Lung (tissue), 12 donors: Measurements from ENCODE around the gene IL22. TPM values are rescaled to one million over a fixed set of nuclear protein-coding genes. Genes with fewer than 3 reads are reported as not detected.

Source experiments
- ATAC-seq: fragments of 200-7000 bp; cut with Tn5 transposase; one replicate; pipeline ENCODE4 v1.9.1; 2020; ENCODE audit warnings: moderate number of reproducible peaks; ENCODE audit not compliant: insufficient read depth, low FRiP score
- DNase-seq, 3 donors: peaks; one replicate each; pipeline ENCODE4 v3.0.0-alpha.2; 2013 to 2017
- H3K27ac ChIP-seq, 2 donors: one replicate each; pipeline ENCODE4 v1.5.1; 2013; ENCODE audit warnings: mild to moderate bottlenecking in 2 of 2, moderate library complexity in 2 of 2, control low read depth in 1 of 2, inconsistent platforms in 1 of 2, low read depth in 1 of 2, low read length in 1 of 2
- H3K27me3 ChIP-seq, 3 donors: one replicate each; pipeline ENCODE4 v1.5.1; 2013; ENCODE audit warnings: low read length in 2 of 3; ENCODE audit not compliant: control insufficient read depth in 3 of 3, insufficient read depth in 3 of 3
- H3K36me3 ChIP-seq, 4 donors: one replicate each; pipeline ENCODE4 v1.5.1; 2013; ENCODE audit warnings: low read length in 4 of 4, mild to moderate bottlenecking in 1 of 4, moderate library complexity in 1 of 4; ENCODE audit not compliant: control insufficient read depth in 4 of 4, insufficient read depth in 4 of 4
- H3K4me1 ChIP-seq, 5 donors: one replicate each; pipeline ENCODE4 v1.5.1; 2013; ENCODE audit warnings: low read length in 5 of 5, mild to moderate bottlenecking in 2 of 5, moderate library complexity in 1 of 5; ENCODE audit not compliant: control insufficient read depth in 5 of 5, insufficient read depth in 5 of 5
- H3K4me3 ChIP-seq: one replicate; pipeline ENCODE4 v1.5.1; 2013; ENCODE audit warnings: mild to moderate bottlenecking, control low read depth, moderate library complexity
- H3K9ac ChIP-seq, 2 donors: one replicate each; pipeline ENCODE4 v1.5.1; 2013; ENCODE audit warnings: low read length in 2 of 2, control low read depth in 1 of 2; ENCODE audit not compliant: insufficient read depth in 1 of 2
- H3K9me3 ChIP-seq, 4 donors: one replicate each; pipeline ENCODE4 v1.5.1; 2013; ENCODE audit warnings: low read length in 3 of 4, mild to moderate bottlenecking in 1 of 4, moderate library complexity in 1 of 4; ENCODE audit not compliant: control insufficient read depth in 4 of 4, insufficient read depth in 3 of 4
- WGBS, 2 donors: extraction: QIAGEN DNeasy Blood & Tissue Kit; methylation state at CpG; one replicate each; pipeline ENCODE4 v1.1.7; 2013; 5-methylcytosine and 5-hydroxymethylcytosine counted together
- polyA plus RNA-seq, 2 donors: library from polyadenylated mRNA; stranded (reverse); fragments of 200-250 nt; gene quantifications; one replicate each; pipeline ENCODE4 v1.2.1, GENCODE V29; 2013
- total RNA-seq, 2 donors: library from RNA; depleted of rRNA in 1 of 2; stranded (reverse); fragments of >200 nt in 1 of 2; gene quantifications; one replicate each; pipeline ENCODE4 v1.2.1, GENCODE V29; 2014 to 2021
- TF ChIP-seq, protein P1 (sequence below): IDR thresholded peaks from 2 replicates; pipeline ENCODE4 v1.5.1; 2012; ENCODE audit warnings: mild to moderate bottlenecking; ENCODE audit errors: control extremely low read depth, extremely low read depth
- donor health status: control.
- donor health status: control.
- donor health status: Bipolar disorder and iron deficiency.
- donor health status: healthy.
- donor health status: DM: yes; HTN: yes; CAD: no.

IL22 gene
- total and polyA plus RNA-seq, 4 donors: 0.46 TPM; not detected in 3

- H3K27ac ChIP-seq: no peak overlapping the region
- H3K4me1 ChIP-seq: peaks cover 0 to 6% (median 0%) of the 10 kb centered on the region in 5 donors
- H3K9ac ChIP-seq: no peak overlapping the region
- WGBS, 2 donors: 50 to 75% methylated on average over 2 of the region's 2 CpGs
- H3K27me3 ChIP-seq: no peaks in the 10 kb centered on the region
- H3K4me3 ChIP-seq: no peak overlapping the region
- no peak for ATAC-seq
- no peaks in the 10 kb centered on the region for H3K36me3 ChIP-seq
- H3K9me3 ChIP-seq: no peaks in the 10 kb centered on the region
- DNase-seq: no peak
- TF ChIP-seq, protein P1, sequence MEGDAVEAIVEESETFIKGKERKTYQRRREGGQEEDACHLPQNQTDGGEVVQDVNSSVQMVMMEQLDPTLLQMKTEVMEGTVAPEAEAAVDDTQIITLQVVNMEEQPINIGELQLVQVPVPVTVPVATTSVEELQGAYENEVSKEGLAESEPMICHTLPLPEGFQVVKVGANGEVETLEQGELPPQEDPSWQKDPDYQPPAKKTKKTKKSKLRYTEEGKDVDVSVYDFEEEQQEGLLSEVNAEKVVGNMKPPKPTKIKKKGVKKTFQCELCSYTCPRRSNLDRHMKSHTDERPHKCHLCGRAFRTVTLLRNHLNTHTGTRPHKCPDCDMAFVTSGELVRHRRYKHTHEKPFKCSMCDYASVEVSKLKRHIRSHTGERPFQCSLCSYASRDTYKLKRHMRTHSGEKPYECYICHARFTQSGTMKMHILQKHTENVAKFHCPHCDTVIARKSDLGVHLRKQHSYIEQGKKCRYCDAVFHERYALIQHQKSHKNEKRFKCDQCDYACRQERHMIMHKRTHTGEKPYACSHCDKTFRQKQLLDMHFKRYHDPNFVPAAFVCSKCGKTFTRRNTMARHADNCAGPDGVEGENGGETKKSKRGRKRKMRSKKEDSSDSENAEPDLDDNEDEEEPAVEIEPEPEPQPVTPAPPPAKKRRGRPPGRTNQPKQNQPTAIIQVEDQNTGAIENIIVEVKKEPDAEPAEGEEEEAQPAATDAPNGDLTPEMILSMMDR: no peak
Observed at GRCh38 chr12:68269779-68270178, 16.4 kb upstream of the IL22 start.

GRCh38 chr12:68268967-68269366 lies 15.6 kb upstream of the IL22 start:
- no peak overlapping the region for H3K4me3 ChIP-seq
- no peaks in the 10 kb centered on the region for H3K27me3 ChIP-seq
- H3K27ac ChIP-seq: no peak overlapping the region
- ATAC-seq (no peak), DNase-seq (no peak)
- TF ChIP-seq, protein P1: no peak
- H3K9ac ChIP-seq: no peak overlapping the region
- peaks cover 0 to 6% (median 0%) of the 10 kb centered on the region in 5 donors for H3K4me1 ChIP-seq
- H3K9me3 ChIP-seq: no peaks in the 10 kb centered on the region
- no peaks in the 10 kb centered on the region for H3K36me3 ChIP-seq

- H3K9ac ChIP-seq: no peak overlapping the region
- no peaks in the 10 kb centered on the region for H3K36me3 ChIP-seq
- H3K4me1 ChIP-seq: peaks cover 0 to 6% (median 0%) of the 10 kb centered on the region in 5 donors
- ATAC-seq (no peak), DNase-seq (no peak)
- TF ChIP-seq, protein P1: no peak
- no peaks in the 10 kb centered on the region for H3K27me3 ChIP-seq
- no peak overlapping the region for H3K4me3 ChIP-seq
- 44 to 75% methylated on average over 6 of the region's 6 CpGs for WGBS, 2 donors
- H3K9me3 ChIP-seq: no peaks in the 10 kb centered on the region
- H3K27ac ChIP-seq: no peak overlapping the region
Observed at GRCh38 chr12:68267892-68268396, 14.5 kb upstream of the IL22 start.

DNA sequence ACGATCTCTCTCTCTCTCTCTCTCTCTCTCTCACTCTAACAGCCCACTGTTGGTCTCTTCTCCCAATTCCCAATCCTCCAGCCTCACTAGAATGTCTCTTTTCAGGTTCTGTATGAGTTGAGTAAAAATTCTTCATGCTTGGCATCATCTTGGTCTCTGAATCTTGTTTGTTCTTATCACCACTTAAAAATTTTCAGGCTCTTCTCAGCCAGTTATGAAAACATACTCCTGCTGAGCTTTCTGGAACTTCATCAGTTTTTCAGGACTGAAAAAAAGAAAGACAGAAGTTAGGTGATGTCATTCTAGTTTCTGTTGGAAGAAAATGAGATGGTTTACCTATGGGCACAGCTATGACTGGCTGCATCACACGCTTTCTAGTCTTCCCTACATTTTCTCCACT lies 11.5 kb upstream of the IL22 start:
- TF ChIP-seq, protein P1: no peak
- no peak overlapping the region for H3K27ac ChIP-seq
- ATAC-seq (no peak), DNase-seq (no peak)
- no peaks in the 10 kb centered on the region for H3K9me3 ChIP-seq
- no peak overlapping the region for H3K4me3 ChIP-seq
- no peak overlapping the region for H3K9ac ChIP-seq
- WGBS, 2 donors: 90 to 91% methylated on average over 2 of the region's 2 CpGs
- no peaks in the 10 kb centered on the region for H3K4me1 ChIP-seq
- peaks cover 0 to 2% (median 0%) of the 10 kb centered on the region in 3 donors for H3K27me3 ChIP-seq
- no peaks in the 10 kb centered on the region for H3K36me3 ChIP-seq
